SK-N-MC (cell line): ENCODE data around the gene SELE.

Experiments
- DNase-seq: peaks from one replicate; pipeline ENCODE4 v3.0.0-alpha.2; 2011; ENCODE audit warnings: low read depth, low spot score
- H3K27ac ChIP-seq: fragments of 200-600 bp; sonication (generic); 2 replicates; pipeline ENCODE4 v1.5.1; 2016; ENCODE audit warnings: mixed run types
- H3K36me3 ChIP-seq: fragments of 200-600 bp; sonication (generic); 2 replicates; pipeline ENCODE4 v1.6.1; 2017; ENCODE audit warnings: antibody characterized with exemption, low read length, mixed read lengths; ENCODE audit not compliant: insufficient read depth
- H3K4me3 ChIP-seq: fragments of 200-600 bp; sonication (generic); 2 replicates; pipeline ENCODE4 v1.5.1; 2016
- H3K9ac ChIP-seq: fragments of 200-600 bp; sonication (generic); 2 replicates; pipeline ENCODE4 v1.8.0; 2017; ENCODE audit warnings: mixed run types, mixed read lengths; ENCODE audit not compliant: insufficient read length
- H3K9me3 ChIP-seq: fragments of 200-600 bp; sonication (generic); 2 replicates; pipeline ENCODE4 v1.6.1; 2017; ENCODE audit warnings: low read depth, mild to moderate bottlenecking, antibody characterized with exemption, low read length, moderate library complexity, mixed read lengths
- EZH2 ChIP-seq: fragments of 200-600 bp; sonication (generic); IDR thresholded peaks from one replicate; pipeline ENCODE4 v1.6.1; 2017; ENCODE audit warnings: antibody characterized with exemption
- FOXP2 ChIP-seq: optimal IDR thresholded peaks from 2 replicates; pipeline ENCODE3; 2011; ENCODE audit warnings: mild to moderate bottlenecking, moderate library complexity; ENCODE audit not compliant: insufficient read depth; ENCODE audit errors: extremely low read length, control extremely low read depth
- POLR2AphosphoS5 ChIP-seq: IDR thresholded peaks from 2 replicates; pipeline ENCODE4 v1.6.1; 2012; ENCODE audit warnings: mild to moderate bottlenecking, low read depth, low read length, borderline replicate concordance

Gene SELE

GRCh38 chr1:169708647-169709046, 25.2 kb downstream of the SELE start:
- Histone ChIP-seq H3K36me3 (no peaks in the 10 kb centered on the region), H3K27ac (no peak overlapping the region), H3K9ac (no peak overlapping the region), H3K9me3 (no peaks in the 10 kb centered on the region), H3K4me3 (no peak overlapping the region)
- no peak for TF ChIP-seq FOXP2
- no peak for TF ChIP-seq POLR2AphosphoS5
- no peak for TF ChIP-seq EZH2
- no peak for DNase-seq

DNA sequence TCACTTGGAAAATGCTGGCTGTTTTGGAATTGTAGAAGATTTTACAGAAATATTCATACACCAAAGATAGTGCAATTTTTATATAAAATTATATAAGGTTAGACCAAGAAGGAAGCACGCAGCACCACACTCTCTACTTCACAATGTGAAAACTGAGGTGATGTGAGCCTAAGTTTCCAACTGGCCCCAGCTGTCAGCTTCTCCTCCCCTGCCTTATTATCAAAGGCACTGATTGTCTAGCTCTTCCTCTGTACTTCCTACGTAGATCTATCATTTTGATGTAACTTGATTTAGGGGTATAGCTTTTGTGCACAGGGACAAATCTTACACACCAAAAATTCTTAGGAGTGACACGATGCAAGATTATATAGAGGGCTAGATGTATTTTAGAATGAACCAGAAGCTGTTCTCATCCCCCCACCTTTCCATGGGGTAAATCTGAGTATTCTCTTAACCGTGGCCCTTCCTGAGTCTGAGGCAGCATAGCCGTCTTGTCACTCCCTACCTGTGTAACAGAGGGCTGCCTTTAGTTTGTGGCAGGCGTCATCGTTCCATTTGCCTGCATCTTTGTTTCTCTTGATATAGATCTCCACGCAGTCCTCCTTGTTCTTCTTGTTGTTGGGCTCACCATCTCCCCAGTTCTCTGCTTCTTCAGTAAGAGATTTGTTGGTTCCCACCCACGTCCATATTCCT, 25.8 kb downstream of the SELE start:
- Histone ChIP-seq H3K9ac (no peak overlapping the region), H3K27ac (no peak overlapping the region), H3K36me3 (no peaks in the 10 kb centered on the region), H3K9me3 (no peaks in the 10 kb centered on the region), H3K4me3 (no peak overlapping the region)
- TF ChIP-seq POLR2AphosphoS5, result no peak
- TF ChIP-seq FOXP2, result no peak
- no peak for TF ChIP-seq EZH2
- no peak for DNase-seq

DNA sequence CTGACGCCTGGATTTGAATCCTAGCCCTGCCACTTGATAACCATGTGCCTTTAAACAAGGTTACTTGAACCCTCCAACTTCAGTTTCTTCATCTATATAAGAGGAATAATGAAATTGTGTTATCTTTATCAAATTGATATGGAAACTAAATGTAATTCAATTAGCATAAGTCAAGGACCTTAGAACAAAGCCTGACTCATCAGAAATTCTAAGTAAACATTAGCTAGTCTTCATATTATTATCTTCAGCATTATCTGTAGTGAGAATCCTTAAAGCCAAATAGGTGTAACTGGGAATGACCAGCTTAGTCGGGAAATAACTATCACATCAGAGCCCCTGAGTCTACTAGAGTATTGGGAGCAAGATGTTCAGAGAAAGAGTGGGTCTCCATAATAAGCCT, 29.1 kb downstream of the SELE start:
- DNase-seq, result no peak
- Histone ChIP-seq H3K9me3 (no peaks in the 10 kb centered on the region), H3K27ac (no peak overlapping the region), H3K4me3 (no peak overlapping the region), H3K36me3 (no peaks in the 10 kb centered on the region), H3K9ac (no peak overlapping the region)
- TF ChIP-seq EZH2 (no peak), POLR2AphosphoS5 (no peak), FOXP2 (no peak)

DNA sequence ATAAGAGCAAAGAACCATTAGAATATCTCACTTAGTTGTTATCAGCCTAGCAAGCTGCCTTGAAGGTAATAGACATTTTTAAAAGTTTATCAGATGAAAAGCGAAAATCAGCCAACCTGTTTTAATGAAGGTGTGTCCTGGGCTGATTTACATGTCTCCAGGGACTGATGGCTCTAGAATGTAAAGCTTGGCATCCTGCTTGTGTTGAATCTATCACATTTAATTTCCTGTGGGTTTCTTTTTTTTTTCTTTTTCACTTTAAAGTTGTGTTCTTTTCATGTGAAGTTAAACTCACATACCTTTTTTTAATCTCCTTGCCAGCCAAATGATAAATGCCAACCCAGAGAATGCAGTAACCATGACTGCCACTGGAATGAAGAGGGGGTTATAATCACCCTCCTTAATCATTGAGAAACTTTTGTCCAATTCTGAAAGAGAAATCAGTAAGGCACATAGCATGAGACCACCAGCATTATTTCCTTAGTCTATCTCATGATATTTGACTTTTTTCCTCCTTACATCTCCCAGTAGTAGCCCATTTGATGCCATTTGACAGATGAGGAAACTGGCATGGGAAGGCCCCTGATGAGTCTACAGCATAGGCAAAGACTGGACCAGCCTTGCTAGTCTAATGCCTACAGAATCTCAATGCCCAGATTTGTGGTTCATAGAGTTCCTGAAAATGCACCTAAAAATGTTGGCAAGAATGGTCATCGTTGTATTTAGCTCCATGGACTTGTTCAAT, 32.4 kb downstream of the SELE start:
- Histone ChIP-seq H3K4me3 (no peak overlapping the region), H3K9me3 (no peaks in the 10 kb centered on the region), H3K27ac (no peak overlapping the region), H3K36me3 (no peaks in the 10 kb centered on the region), H3K9ac (no peak overlapping the region)
- no peak for DNase-seq
- TF ChIP-seq EZH2 (no peak), FOXP2 (no peak), POLR2AphosphoS5 (no peak)

DNA sequence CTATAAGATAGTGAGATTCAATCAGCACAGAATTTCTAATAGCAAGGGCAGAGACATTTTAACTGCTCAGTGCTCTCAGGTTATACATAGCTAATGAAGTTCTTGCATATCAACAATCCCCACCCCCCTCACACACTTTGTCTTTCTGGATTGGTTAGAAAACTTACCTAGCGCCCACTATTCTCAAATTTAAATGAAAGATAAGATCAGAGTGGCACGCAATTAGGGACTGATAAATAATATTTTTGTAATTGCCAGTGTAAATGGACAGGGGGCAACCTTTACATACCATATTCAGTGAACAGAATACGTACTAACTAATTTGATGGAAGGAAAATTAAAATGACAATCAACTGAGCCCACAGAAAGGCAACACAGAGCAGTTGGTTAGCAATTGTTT, 34.2 kb downstream of the SELE start:
- TF ChIP-seq POLR2AphosphoS5 (no peak), EZH2 (no peak), FOXP2 (no peak)
- no peaks in the 10 kb centered on the region for H3K36me3 ChIP-seq
- DNase-seq, result no peak
- H3K9me3 ChIP-seq, result no peaks in the 10 kb centered on the region
- H3K4me3 ChIP-seq, result no peak overlapping the region
- no peak overlapping the region for H3K9ac ChIP-seq
- H3K27ac ChIP-seq, result no peak overlapping the region

- TF ChIP-seq POLR2AphosphoS5 (no peak), FOXP2 (no peak), EZH2 (no peak)
- H3K36me3 ChIP-seq, result no peaks in the 10 kb centered on the region
Measured at GRCh38 chr1:169698976-169699375, 34.9 kb downstream of the SELE start.

DNA sequence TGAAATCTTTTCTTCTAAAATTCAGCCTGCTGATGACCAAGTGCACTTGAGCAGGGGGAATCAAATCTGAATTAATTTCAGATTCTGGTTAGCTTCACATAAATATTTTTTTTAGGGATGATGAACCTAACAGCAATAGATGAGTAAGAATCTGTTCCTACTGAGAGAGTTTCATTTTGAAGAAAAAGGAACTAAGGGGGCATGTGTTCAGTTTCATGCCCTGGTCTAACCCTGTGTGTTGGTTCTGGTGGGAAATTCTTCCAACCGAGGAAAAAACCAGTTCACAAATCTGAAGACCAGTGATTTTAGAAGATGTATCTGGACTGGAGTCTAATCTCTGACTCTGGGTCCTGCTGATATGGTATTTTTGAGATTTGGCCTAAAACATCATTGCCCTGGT, 36.1 kb downstream of the SELE start:
- H3K9me3 ChIP-seq, result no peaks in the 10 kb centered on the region
- no peak for DNase-seq

More at GRCh38 chr1:169698976-169699375, 34.9 kb downstream of the SELE start:
- DNase-seq, result no peak
- no peak overlapping the region for H3K4me3 ChIP-seq
- no peak overlapping the region for H3K27ac ChIP-seq
- H3K9ac ChIP-seq, result no peak overlapping the region
- H3K9me3 ChIP-seq, result no peaks in the 10 kb centered on the region

DNA sequence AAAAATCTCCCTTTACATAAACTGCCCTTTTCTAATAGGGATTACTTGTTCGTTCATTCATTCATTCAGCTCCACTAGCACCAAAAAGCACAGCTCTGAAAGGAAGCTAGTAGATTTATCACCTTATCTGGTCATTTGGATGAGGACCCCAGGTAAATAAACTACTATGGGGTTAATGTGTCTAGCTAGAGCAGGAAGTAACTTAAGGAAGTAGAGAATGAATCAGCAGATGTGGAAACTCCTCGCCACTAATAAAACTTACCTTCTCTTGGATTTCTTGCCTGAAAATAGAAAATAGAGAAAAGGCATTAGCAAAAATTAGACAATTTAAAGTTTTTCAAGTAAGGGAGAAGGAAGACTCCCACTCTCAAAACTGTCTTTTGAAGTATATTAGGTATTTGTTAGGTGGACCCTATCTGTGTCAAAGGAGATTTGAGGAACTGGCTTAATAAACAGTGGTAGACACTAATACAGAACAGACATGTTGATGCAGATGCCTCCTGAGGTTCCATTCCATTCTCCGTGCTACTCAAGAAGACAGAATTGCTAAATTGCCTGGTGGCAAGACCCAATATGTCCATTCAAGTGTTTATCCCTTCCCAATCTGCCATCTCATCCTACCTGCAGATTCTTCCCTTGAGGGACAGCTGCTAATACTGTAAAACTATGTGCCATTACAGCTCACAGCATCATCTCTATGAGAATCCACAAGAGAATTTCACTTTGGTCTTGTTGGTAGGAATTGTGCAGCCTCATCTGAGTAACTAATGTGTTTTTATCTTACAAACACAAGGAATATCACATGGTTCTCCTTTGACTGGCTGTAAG, 37.4 kb downstream of the SELE start:
- Histone ChIP-seq H3K9ac (no peak overlapping the region), H3K9me3 (no peaks in the 10 kb centered on the region), H3K36me3 (no peaks in the 10 kb centered on the region), H3K4me3 (no peak overlapping the region), H3K27ac (no peak overlapping the region)
- TF ChIP-seq EZH2 (no peak), POLR2AphosphoS5 (no peak), FOXP2 (no peak)
- DNase-seq, result no peak

More for the DNA sequence above, 36.1 kb downstream of the SELE start:
- Histone ChIP-seq H3K27ac (no peak overlapping the region), H3K36me3 (no peaks in the 10 kb centered on the region), H3K9ac (no peak overlapping the region), H3K4me3 (no peak overlapping the region)
- no peak for TF ChIP-seq FOXP2
- TF ChIP-seq POLR2AphosphoS5, result no peak
- TF ChIP-seq EZH2, result no peak
